BLaER1 (cell line): ENCODE measurements around the gene LAPTM5.

Experiments
- H3K27ac ChIP-seq: shearing (Covaris generic); formaldehyde crosslinking; 2 replicates; pipeline ENCODE4 v1.8.1; 2022
- H3K27me3 ChIP-seq: shearing (Covaris generic); formaldehyde crosslinking; 2 replicates; pipeline ENCODE4 v1.8.1; 2022
- H3K36me3 ChIP-seq: shearing (Covaris generic); formaldehyde crosslinking; 2 replicates; pipeline ENCODE4 v1.8.1; 2022
- H3K4me1 ChIP-seq: shearing (Covaris generic); formaldehyde crosslinking; 2 replicates; pipeline ENCODE4 v1.8.1; 2022
- H3K4me2 ChIP-seq: shearing (Covaris generic); formaldehyde crosslinking; 2 replicates; pipeline ENCODE4 v1.8.1; 2022
- H3K4me3 ChIP-seq: shearing (Covaris generic); formaldehyde crosslinking; 2 replicates; pipeline ENCODE4 v1.8.1; 2022
- H3K9ac ChIP-seq: shearing (Covaris generic); formaldehyde crosslinking; 2 replicates; pipeline ENCODE4 v1.8.1; 2022
- H3K9me3 ChIP-seq: shearing (Covaris generic); formaldehyde crosslinking; 2 replicates; pipeline ENCODE4 v1.8.1; 2022
- H4K20me1 ChIP-seq: shearing (Covaris generic); formaldehyde crosslinking; 2 replicates; pipeline ENCODE4 v1.8.1; 2022
- Cebpa-rat ChIP-seq: shearing (Covaris generic); IDR thresholded peaks from 2 replicates; pipeline ENCODE4 v1.8.1; 2022

The LAPTM5 gene

DNA sequence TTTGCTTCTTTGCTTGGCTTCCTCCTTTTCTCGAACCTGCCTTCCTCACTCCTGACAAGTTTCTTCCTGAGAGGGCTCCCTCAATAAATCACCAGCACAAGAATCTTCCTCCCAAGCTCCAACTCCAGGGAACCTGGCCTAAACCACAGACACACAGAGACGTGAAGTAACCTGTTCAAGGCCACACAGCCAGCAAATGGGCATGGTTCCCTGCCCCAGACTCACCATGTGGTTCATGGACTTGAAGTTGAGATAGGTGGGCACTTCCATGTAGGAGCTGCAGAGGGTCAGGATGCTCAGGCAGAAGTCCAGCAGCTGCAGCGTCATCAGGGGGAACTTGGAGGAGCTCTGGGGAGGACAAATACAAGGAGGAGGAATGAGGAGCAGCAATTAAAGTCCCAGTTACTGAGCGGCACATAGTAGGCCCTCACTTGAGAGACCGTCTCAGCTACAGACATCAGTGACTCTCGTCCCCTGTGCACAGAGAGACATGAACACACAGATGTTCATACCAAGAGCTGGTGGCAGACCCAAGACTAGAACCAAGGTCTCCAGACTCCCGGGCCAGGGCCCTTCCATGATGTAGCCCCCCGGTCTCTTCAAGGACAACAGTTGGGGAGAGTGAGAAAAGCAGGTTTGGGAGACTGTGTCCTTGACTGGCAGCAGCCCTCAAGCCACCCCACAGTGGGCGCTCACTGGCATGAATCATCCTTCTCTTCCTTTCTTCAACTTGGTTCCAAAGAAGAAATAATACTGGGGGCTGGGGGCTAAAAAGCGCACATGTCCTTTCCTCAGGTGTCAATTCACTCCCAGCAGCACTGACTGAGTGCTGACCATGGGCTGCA lies 18.6 kb downstream of the LAPTM5 start:
- H3K27ac ChIP-seq: peak overlapping the region; percentile 25; the same call in 1 of the 2 replicates
- H3K4me1 ChIP-seq: peaks cover 100% of the 10 kb centered on the region
- no peak for TF ChIP-seq Cebpa-rat
- H4K20me1 ChIP-seq: peaks cover 100% of the 10 kb centered on the region
- H3K9ac ChIP-seq: peak overlapping the region; percentile 28; the same call in 1 of the 2 replicates
- H3K27me3 ChIP-seq: no peaks in the 10 kb centered on the region
- peaks cover 96% of the 10 kb centered on the region for H3K36me3 ChIP-seq
- no peaks in the 10 kb centered on the region for H3K9me3 ChIP-seq
- no peak overlapping the region; the same call in 1 of the 2 replicates for H3K4me3 ChIP-seq
- peak overlapping the region; percentile 98 for H3K4me2 ChIP-seq

DNA sequence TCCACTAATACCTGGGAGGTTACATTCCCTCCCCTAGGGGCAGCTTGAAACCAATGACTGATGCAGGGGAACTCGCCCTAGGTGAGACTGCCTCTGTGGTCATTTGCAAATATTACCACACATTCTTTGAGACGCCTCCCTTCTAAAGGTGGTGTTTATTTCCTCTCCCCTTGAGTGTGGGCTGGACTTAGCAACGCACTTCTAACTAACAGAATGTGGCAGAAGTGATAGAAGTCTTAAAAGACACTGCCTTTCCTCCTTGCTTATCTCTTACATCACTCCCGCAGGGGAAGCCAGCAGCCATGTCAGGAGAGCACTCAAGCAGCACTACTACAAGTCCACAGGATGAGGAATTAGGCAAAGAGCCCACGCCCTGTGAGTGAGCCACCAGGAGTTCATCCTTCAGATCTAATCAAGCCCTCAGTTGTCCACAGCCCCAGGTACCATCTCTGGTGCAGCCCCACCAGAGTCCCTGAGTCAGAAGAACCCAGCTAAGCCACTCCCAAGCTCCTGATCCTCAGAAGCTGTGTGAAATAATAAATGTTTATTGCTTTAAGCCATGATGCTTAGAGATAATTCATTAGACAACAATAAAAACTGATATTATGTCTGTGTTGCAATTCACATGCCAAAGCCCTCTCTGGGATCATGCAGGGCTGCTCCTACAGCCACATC lies 19.4 kb downstream of the LAPTM5 start:
- Histone ChIP-seq H3K27me3 (no peaks in the 10 kb centered on the region), H4K20me1 (peaks cover 100% of the 10 kb centered on the region), H3K4me3 (no peak overlapping the region), H3K27ac (peak overlapping the region; percentile 15; the same call in 1 of the 2 replicates), H3K9me3 (no peaks in the 10 kb centered on the region), H3K36me3 (peaks cover 98% of the 10 kb centered on the region), H3K4me1 (peaks cover 100% of the 10 kb centered on the region), H3K4me2 (peak overlapping the region; percentile 98), H3K9ac (peak overlapping the region; percentile 18; the same call in 1 of the 2 replicates)
- no peak for TF ChIP-seq Cebpa-rat

DNA sequence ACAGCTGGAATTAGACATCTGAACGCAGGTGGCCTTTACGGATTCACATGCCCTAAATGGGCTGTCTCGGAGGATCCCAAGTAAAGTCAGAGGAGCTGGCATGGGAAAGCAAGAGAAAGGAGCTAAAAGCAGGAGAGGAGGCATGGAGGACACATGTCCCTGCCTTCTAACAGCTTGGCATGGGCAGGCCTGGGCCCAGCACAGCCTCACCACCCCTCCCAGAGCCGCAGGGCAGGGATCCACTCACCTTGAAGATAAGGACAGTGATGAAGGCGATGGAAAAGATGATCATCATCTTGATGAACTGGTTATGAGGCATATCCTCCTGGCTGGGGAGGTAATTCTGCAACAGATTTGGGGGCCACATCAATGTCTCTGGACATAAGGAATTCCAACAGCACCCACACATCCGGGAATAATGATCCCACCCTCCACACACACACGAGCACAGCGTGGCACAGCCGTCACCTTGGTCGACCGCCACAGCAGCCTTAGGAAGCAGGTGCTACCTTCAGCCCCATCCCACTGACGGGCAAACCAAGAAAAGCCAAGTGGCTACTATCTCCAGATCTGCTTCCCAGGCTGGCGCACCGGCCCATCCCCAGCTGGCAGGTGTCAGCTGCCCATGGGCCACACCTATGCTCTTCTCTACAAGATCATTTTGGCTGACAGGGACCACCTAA lies 20.1 kb downstream of the LAPTM5 start:
- Histone ChIP-seq H3K27me3 (no peaks in the 10 kb centered on the region), H3K27ac (0 out of 2 replicates have a peak overlapping the region, but pooled peaks have one; percentile 15), H3K36me3 (peaks cover 98% of the 10 kb centered on the region), H3K9ac (no peak overlapping the region), H4K20me1 (peaks cover 100% of the 10 kb centered on the region), H3K9me3 (no peaks in the 10 kb centered on the region), H3K4me1 (peaks cover 100% of the 10 kb centered on the region), H3K4me2 (peak overlapping the region; percentile 98), H3K4me3 (no peak overlapping the region; the same call in 1 of the 2 replicates)
- no peak for TF ChIP-seq Cebpa-rat

DNA sequence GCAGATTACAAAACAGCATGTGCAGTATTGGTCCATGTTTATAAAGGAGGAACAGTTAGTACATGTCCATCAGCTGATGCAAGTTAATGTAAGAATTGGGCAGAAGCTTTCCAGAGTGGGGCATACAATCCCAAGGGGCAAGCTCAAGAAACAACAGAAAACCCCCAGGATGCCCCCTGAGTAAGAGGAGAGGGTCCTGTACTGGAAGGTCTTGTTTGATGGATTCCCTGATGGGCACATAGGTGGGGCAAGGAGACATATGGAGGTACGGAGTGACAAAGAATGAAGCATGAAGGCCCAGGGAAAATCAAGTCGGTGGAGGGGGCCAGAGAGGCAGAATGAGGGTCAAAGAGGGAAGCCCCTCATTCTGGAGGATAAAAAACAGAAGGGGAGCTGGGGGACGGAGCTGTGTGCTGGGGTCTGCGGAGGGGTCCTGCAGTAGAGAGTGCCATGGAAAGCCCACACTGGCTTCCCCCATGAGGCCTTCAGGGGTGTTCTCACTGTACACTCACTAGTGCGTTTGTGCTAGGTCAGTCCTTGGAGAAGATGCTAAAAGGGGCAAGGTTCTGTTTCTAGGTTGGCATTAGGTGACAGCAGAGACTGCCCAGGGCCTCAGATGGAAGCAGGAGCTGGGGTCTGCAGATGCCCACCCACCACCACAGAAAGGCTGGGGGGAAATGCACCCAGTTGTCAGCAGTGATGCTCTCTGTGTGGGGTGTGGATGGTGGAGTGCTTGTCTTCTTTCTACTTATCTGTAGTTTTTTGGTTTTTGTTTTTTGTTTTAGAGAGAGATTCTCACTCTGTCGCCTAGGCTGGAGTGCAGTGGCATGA lies 21.7 kb downstream of the LAPTM5 start:
- Histone ChIP-seq H3K4me2 (peak overlapping the region; percentile 81), H3K4me1 (peaks cover 100% of the 10 kb centered on the region), H3K27ac (peak overlapping the region; percentile 33), H3K4me3 (no peak overlapping the region), H3K36me3 (peaks cover 84% of the 10 kb centered on the region), H3K9me3 (no peaks in the 10 kb centered on the region), H3K9ac (peak overlapping the region; percentile 25; the same call in 1 of the 2 replicates), H4K20me1 (peaks cover 96% of the 10 kb centered on the region), H3K27me3 (no peaks in the 10 kb centered on the region)
- TF ChIP-seq Cebpa-rat: no peak

DNA sequence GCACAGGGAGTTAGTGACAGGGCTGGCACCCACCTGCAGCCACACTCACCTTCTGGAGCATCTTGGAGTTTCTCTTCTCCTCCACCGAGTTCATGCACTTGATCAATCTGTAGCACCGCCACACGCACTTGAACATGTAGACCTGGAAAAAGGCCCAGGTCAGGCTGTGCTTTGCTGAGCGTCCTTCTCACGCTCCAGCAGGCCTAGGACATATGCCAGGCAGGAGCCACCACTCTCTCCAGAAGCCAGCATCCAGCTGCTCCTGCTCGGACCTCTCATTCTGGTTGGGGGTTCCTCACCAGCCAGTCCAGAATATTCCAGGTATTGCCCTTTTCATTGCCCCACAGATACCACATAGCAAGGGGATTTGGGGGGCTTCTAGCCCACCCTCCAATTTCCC lies 22.4 kb downstream of the LAPTM5 start:
- H3K27me3 ChIP-seq: no peaks in the 10 kb centered on the region
- peaks cover 78% of the 10 kb centered on the region for H3K36me3 ChIP-seq
- peak overlapping the region; percentile 69; the same call in 1 of the 2 replicates for H3K27ac ChIP-seq
- H3K4me1 ChIP-seq: peaks cover 100% of the 10 kb centered on the region
- H3K4me2 ChIP-seq: peak overlapping the region; percentile 81
- no peak overlapping the region for H3K9ac ChIP-seq
- no peak for TF ChIP-seq Cebpa-rat
- peaks cover 96% of the 10 kb centered on the region for H4K20me1 ChIP-seq
- H3K4me3 ChIP-seq: no peak overlapping the region
- H3K9me3 ChIP-seq: no peaks in the 10 kb centered on the region

DNA sequence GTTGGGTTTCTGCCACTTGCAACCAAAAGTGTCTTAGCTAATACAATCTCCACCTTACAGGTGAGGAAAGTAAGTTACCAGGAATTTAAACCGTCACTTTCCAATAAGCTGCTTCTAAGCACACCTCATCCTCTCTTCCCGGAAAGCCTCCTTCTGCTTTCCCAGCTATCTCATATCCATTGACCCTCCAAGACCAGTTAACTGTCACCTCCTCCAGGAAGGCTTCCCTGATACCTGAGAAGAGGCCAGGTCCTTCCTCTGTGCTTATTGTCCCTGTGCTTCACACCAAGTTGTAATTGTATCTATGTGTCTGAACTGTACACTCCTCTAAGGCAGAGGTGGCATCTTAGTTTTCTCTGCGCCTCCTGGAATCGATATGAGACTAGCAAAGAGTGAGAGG lies 23.0 kb downstream of the LAPTM5 start:
- TF ChIP-seq Cebpa-rat: no peak
- Histone ChIP-seq H3K9ac (0 out of 2 replicates have a peak overlapping the region, but pooled peaks have one; percentile 5), H3K27me3 (no peaks in the 10 kb centered on the region), H3K36me3 (peaks cover 72% of the 10 kb centered on the region), H3K4me2 (peak overlapping the region; percentile 81), H4K20me1 (peaks cover 96% of the 10 kb centered on the region), H3K4me1 (peaks cover 100% of the 10 kb centered on the region), H3K9me3 (no peaks in the 10 kb centered on the region), H3K27ac (peak overlapping the region; percentile 69; the same call in 1 of the 2 replicates), H3K4me3 (no peak overlapping the region)

DNA sequence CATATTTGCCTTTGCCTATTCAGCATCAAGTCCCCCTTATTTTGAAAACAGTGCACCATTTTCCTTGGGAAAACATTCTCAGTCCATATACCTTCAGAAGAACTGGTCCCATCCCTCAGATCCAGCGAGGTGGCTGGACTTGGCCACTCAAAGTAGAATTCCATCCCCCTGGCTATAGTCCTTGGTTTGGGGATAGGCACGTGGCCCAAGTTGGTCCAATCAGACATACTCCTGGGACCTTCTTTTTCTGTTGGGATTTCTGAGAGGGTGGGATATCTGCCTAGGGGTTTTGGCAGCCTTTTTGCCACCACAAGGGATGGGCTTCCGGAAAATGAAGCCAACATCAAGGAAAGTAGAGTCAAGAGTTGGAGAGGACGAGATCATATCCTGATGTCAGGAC lies 23.5 kb downstream of the LAPTM5 start:
- peak overlapping the region; percentile 69; the same call in 1 of the 2 replicates for H3K27ac ChIP-seq
- no peaks in the 10 kb centered on the region for H3K9me3 ChIP-seq
- H3K4me3 ChIP-seq: no peak overlapping the region
- H3K4me2 ChIP-seq: peak overlapping the region; percentile 81
- H3K36me3 ChIP-seq: peaks cover 68% of the 10 kb centered on the region
- no peaks in the 10 kb centered on the region for H3K27me3 ChIP-seq
- 0 out of 2 replicates have a peak overlapping the region, but pooled peaks have one; percentile 5 for H3K9ac ChIP-seq
- peaks cover 96% of the 10 kb centered on the region for H4K20me1 ChIP-seq
- no peak for TF ChIP-seq Cebpa-rat
- peaks cover 100% of the 10 kb centered on the region for H3K4me1 ChIP-seq

DNA sequence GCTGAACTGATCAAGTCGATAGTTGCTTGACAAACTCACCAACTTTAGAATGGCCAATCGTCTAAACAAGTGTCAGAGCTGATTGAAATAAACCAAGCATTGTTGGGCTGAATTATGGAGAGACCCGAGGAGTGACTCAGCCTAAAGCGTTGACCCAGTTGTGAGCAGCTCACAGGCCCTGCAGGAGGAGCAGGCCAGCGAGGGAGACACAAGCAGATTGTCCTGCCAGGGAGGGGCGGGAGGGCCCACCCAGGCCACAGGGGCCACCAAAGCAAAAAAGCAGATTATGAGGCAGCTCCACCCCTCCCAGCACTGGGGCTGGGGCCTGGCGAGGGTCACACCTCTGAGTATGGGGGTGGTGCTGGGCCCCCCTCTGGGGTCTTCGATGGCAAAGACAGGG lies 24.1 kb downstream of the LAPTM5 start:
- H4K20me1 ChIP-seq: peaks cover 90% of the 10 kb centered on the region
- H3K9ac ChIP-seq: peak overlapping the region; percentile 5; the same call in 1 of the 2 replicates
- H3K27me3 ChIP-seq: no peaks in the 10 kb centered on the region
- peak overlapping the region; percentile 69 for H3K27ac ChIP-seq
- no peak for TF ChIP-seq Cebpa-rat
- H3K9me3 ChIP-seq: no peaks in the 10 kb centered on the region
- H3K4me1 ChIP-seq: peaks cover 100% of the 10 kb centered on the region
- H3K4me2 ChIP-seq: peak overlapping the region; percentile 81
- H3K4me3 ChIP-seq: no peak overlapping the region
- peaks cover 62% of the 10 kb centered on the region for H3K36me3 ChIP-seq
